Stimulated activated CD4-positive, alpha-beta T cell treated with anti-CD3 and anti-CD28 coated beads, Interleukin-12 subunit alpha, Interleukin-12 subunit beta, amount 100 ng/mL, for 24 hours (primary cell): Measurements from ENCODE around the gene FZD10.

Experiments
- DNase-seq, 2 experiments: peaks; one replicate each; pipeline ENCODE4 v3.0.0-alpha.2; 2020; ENCODE audit warnings: low read depth in 2 of 2

FZD10 gene

GRCh38 chr12:130179621-130180020, 17.4 kb downstream of the FZD10 start:
- no peak for DNase-seq

- DNase-seq, result no peak
These were observed 18.9 kb downstream of the FZD10 start for GRCh38 chr12:130181211-130181610.

GRCh38 chr12:130183585-130184370, 21.5 kb downstream of the FZD10 start:
- DNase-seq, result no peak

GRCh38 chr12:130184404-130185090, 22.3 kb downstream of the FZD10 start:
- no peak for DNase-seq

GRCh38 chr12:130185455-130186391, 23.5 kb downstream of the FZD10 start:
- no peak for DNase-seq

GRCh38 chr12:130186651-130187268, 24.5 kb downstream of the FZD10 start:
- DNase-seq, result no peak

- no peak for DNase-seq
These were observed 30.5 kb downstream of the FZD10 start for GRCh38 chr12:130192642-130193345.

GRCh38 chr12:130194154-130194553, 31.9 kb downstream of the FZD10 start:
- DNase-seq, result no peak

- DNase-seq, result no peak
These were observed 33.1 kb downstream of the FZD10 start for GRCh38 chr12:130195369-130195768.

- DNase-seq, result no peak
These were observed 33.5 kb downstream of the FZD10 start for GRCh38 chr12:130195776-130196175.

- DNase-seq, result no peak
These were observed 34.6 kb downstream of the FZD10 start for GRCh38 chr12:130196827-130197226.

- no peak for DNase-seq
These were observed 35.9 kb downstream of the FZD10 start for GRCh38 chr12:130198026-130198662.

- no peak for DNase-seq
These were observed 36.4 kb downstream of the FZD10 start for GRCh38 chr12:130198663-130199060.

GRCh38 chr12:130199581-130200390, 37.5 kb downstream of the FZD10 start:
- no peak for DNase-seq

GRCh38 chr12:130200445-130200844, 38.2 kb downstream of the FZD10 start:
- no peak for DNase-seq

GRCh38 chr12:130201037-130201436, 38.8 kb downstream of the FZD10 start:
- no peak for DNase-seq

- DNase-seq, result no peak
These were observed 39.9 kb downstream of the FZD10 start for GRCh38 chr12:130202201-130202600.

GRCh38 chr12:130203151-130203550, 40.9 kb downstream of the FZD10 start:
- DNase-seq, result no peak

GRCh38 chr12:130204541-130204953, 42.3 kb downstream of the FZD10 start:
- no peak for DNase-seq

GRCh38 chr12:130205495-130205894, 43.2 kb downstream of the FZD10 start:
- no peak for DNase-seq
